ENCODE results near the gene LMO3. TPM values are rescaled to one million over a fixed set of nuclear protein-coding genes. Genes with fewer than 3 reads are reported as not detected.

The LMO3 gene
- total and polyA plus RNA-seq, 2 experiments from 2014 or later, result 5.0 to 13.5 TPM

- H3K4me2 ChIP-seq, result no peak overlapping the region
- no peaks in the 10 kb centered on the region for H3K9me2 ChIP-seq (replicated peaks; ENCODE audit: insufficient read depth)
- H3K27me3 ChIP-seq, result no peaks in the 10 kb centered on the region
- 76% methylated on average over 2 of the region's 2 CpGs for WGBS (ENCODE audit: low lambda C conversion rate, missing lambda C conversion rate)
- TF ChIP-seq EZH2 (IDR thresholded peaks at IDR 0.05; ENCODE audit: borderline replicate concordance) (no peak), EZH2phosphoT487 (IDR thresholded peaks at IDR 0.05; ENCODE audit: low read depth, severe bottlenecking, unreplicated experiment) (no peak)
- TF ChIP-seq, protein P1, sequence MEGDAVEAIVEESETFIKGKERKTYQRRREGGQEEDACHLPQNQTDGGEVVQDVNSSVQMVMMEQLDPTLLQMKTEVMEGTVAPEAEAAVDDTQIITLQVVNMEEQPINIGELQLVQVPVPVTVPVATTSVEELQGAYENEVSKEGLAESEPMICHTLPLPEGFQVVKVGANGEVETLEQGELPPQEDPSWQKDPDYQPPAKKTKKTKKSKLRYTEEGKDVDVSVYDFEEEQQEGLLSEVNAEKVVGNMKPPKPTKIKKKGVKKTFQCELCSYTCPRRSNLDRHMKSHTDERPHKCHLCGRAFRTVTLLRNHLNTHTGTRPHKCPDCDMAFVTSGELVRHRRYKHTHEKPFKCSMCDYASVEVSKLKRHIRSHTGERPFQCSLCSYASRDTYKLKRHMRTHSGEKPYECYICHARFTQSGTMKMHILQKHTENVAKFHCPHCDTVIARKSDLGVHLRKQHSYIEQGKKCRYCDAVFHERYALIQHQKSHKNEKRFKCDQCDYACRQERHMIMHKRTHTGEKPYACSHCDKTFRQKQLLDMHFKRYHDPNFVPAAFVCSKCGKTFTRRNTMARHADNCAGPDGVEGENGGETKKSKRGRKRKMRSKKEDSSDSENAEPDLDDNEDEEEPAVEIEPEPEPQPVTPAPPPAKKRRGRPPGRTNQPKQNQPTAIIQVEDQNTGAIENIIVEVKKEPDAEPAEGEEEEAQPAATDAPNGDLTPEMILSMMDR (IDR thresholded peaks at IDR 0.05; ENCODE audit: poor library complexity), result peak; percentile 18
- H3K9me3 ChIP-seq (ENCODE audit: low read depth), result no peaks in the 10 kb centered on the region
- no peak for DNase-seq (ENCODE audit: low spot score)
- no peaks in the 10 kb centered on the region for H3K36me3 ChIP-seq (replicated peaks; ENCODE audit: insufficient read depth, low read depth)
- no peak overlapping the region for H3K27ac ChIP-seq
- no peak overlapping the region for H2AFZ ChIP-seq
- no peak overlapping the region for H3K4me3 ChIP-seq
- H3K4me1 ChIP-seq (ENCODE audit: insufficient read depth), result no peaks in the 10 kb centered on the region
- no peaks in the 10 kb centered on the region for H4K20me1 ChIP-seq (ENCODE audit: insufficient read depth, poor library complexity, severe bottlenecking)
- H3K79me2 ChIP-seq, result no peaks in the 10 kb centered on the region
Measured at GRCh38 chr12:16622338-16622737, 16.4 kb upstream of the LMO3 start.

- no peak for TF ChIP-seq EZH2 (IDR thresholded peaks at IDR 0.05; ENCODE audit: borderline replicate concordance)
- TF ChIP-seq, protein P1 (IDR thresholded peaks at IDR 0.05; ENCODE audit: poor library complexity), result no peak
- no peak for TF ChIP-seq EZH2phosphoT487 (IDR thresholded peaks at IDR 0.05; ENCODE audit: low read depth, severe bottlenecking, unreplicated experiment)
- H3K79me2 ChIP-seq, result no peaks in the 10 kb centered on the region
- no peak overlapping the region for H3K4me3 ChIP-seq
- no peaks in the 10 kb centered on the region for H3K9me2 ChIP-seq (replicated peaks; ENCODE audit: insufficient read depth)
- H3K27ac ChIP-seq, result no peak overlapping the region
- no peak for DNase-seq (ENCODE audit: low spot score)
- H3K4me2 ChIP-seq, result no peak overlapping the region
- H4K20me1 ChIP-seq (ENCODE audit: insufficient read depth, poor library complexity, severe bottlenecking), result no peaks in the 10 kb centered on the region
- H3K9me3 ChIP-seq (ENCODE audit: low read depth), result no peaks in the 10 kb centered on the region
- no peaks in the 10 kb centered on the region for H3K4me1 ChIP-seq (ENCODE audit: insufficient read depth)
- no peaks in the 10 kb centered on the region for H3K36me3 ChIP-seq (replicated peaks; ENCODE audit: insufficient read depth, low read depth)
- H3K27me3 ChIP-seq, result no peaks in the 10 kb centered on the region
- no peak overlapping the region for H2AFZ ChIP-seq
Measured at GRCh38 chr12:16619537-16619936, 13.6 kb upstream of the LMO3 start.

- no peak overlapping the region for H3K4me2 ChIP-seq
- WGBS (ENCODE audit: low lambda C conversion rate, missing lambda C conversion rate), result 52% methylated on average over 1 of the region's 1 CpG
- no peaks in the 10 kb centered on the region for H3K79me2 ChIP-seq
- TF ChIP-seq, protein P1 (IDR thresholded peaks at IDR 0.05; ENCODE audit: poor library complexity), result no peak
- TF ChIP-seq EZH2phosphoT487 (IDR thresholded peaks at IDR 0.05; ENCODE audit: low read depth, severe bottlenecking, unreplicated experiment) (no peak), EZH2 (IDR thresholded peaks at IDR 0.05; ENCODE audit: borderline replicate concordance) (no peak)
- H2AFZ ChIP-seq, result no peak overlapping the region
- no peak overlapping the region for H3K4me3 ChIP-seq
- H3K27ac ChIP-seq, result no peak overlapping the region
- H3K9me3 ChIP-seq (ENCODE audit: low read depth), result no peaks in the 10 kb centered on the region
- no peaks in the 10 kb centered on the region for H3K4me1 ChIP-seq (ENCODE audit: insufficient read depth)
- H3K9me2 ChIP-seq (replicated peaks; ENCODE audit: insufficient read depth), result no peaks in the 10 kb centered on the region
- DNase-seq (ENCODE audit: low spot score), result no peak
- H4K20me1 ChIP-seq (ENCODE audit: insufficient read depth, poor library complexity, severe bottlenecking), result no peaks in the 10 kb centered on the region
- H3K36me3 ChIP-seq (replicated peaks; ENCODE audit: insufficient read depth, low read depth), result no peaks in the 10 kb centered on the region
- H3K27me3 ChIP-seq, result no peaks in the 10 kb centered on the region
Measured at GRCh38 chr12:16618256-16618655, 12.3 kb upstream of the LMO3 start.

DNA sequence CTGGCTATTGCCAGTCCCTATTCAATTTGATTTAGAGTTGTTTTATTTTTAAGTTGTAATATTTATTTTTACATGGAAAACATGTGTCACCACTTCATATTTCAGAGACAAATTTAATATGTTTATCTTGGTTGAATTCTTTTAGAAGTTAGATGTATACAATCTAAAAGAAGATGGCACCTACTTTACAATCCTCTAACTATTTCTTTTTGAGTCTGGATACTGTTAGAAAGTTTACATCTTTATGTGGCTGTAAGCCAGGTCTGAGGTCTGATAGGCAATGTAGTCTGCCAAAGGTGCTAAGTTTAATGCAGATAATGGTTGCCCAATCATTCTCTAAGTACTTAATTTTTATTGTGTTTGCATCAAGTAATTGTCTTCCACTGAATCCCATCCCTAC lies 7.2 kb upstream of the LMO3 start:
- H3K9me2 ChIP-seq (replicated peaks; ENCODE audit: insufficient read depth), result no peaks in the 10 kb centered on the region
- H3K79me2 ChIP-seq, result no peaks in the 10 kb centered on the region
- DNase-seq (ENCODE audit: low spot score), result no peak
- no peaks in the 10 kb centered on the region for H3K9me3 ChIP-seq (ENCODE audit: low read depth)
- H4K20me1 ChIP-seq (ENCODE audit: insufficient read depth, poor library complexity, severe bottlenecking), result no peaks in the 10 kb centered on the region
- H3K36me3 ChIP-seq (replicated peaks; ENCODE audit: insufficient read depth, low read depth), result no peaks in the 10 kb centered on the region
- TF ChIP-seq EZH2phosphoT487 (IDR thresholded peaks at IDR 0.05; ENCODE audit: low read depth, severe bottlenecking, unreplicated experiment) (no peak), EZH2 (IDR thresholded peaks at IDR 0.05; ENCODE audit: borderline replicate concordance) (no peak)
- TF ChIP-seq, protein P1 (IDR thresholded peaks at IDR 0.05; ENCODE audit: poor library complexity), result no peak
- H3K27ac ChIP-seq, result no peak overlapping the region
- no peak overlapping the region for H3K4me3 ChIP-seq
- no peaks in the 10 kb centered on the region for H3K4me1 ChIP-seq (ENCODE audit: insufficient read depth)
- no peak overlapping the region for H2AFZ ChIP-seq
- no peak overlapping the region for H3K4me2 ChIP-seq
- peaks cover 33% of the 10 kb centered on the region for H3K27me3 ChIP-seq

Measured in hepatocyte (in vitro differentiated cells).